AG04449 (cell line): ENCODE results near the gene MATCAP1.

Experiments used
- CTCF ChIA-PET: fragments of 350-600 bp; formaldehyde crosslinking; extraction: SDS; loops from one replicate; lab custom pipeline; 2021; ENCODE audit warnings: antibody characterized with exemption; lab: Yijun Ruan, JAX
- POLR2A ChIA-PET: fragments of 400-600, 350-600 bp; formaldehyde crosslinking; extraction: SDS; loops from one replicate; lab custom pipeline; 2020; ENCODE audit warnings: antibody characterized with exemption, inconsistent platforms; lab: Yijun Ruan, JAX
- DNase-seq: peaks from one replicate; pipeline ENCODE4 v3.0.0-alpha.2; 2010; ENCODE audit warnings: low read depth, low spot score
- H3K4me3 ChIP-seq: 2 replicates; pipeline ENCODE4 v1.5.1; 2011; ENCODE audit warnings: low read depth, mild to moderate bottlenecking, control low read depth, low read length
- CTCF ChIP-seq: IDR thresholded peaks from one replicate; pipeline ENCODE4 v1.5.1; 2011; ENCODE audit warnings: mild to moderate bottlenecking, moderate library complexity, low read length, control low read depth, inconsistent platforms; ENCODE audit not compliant: insufficient read depth; ENCODE audit errors: missing control alignments

The MATCAP1 gene

GRCh38 chr16:67215706-67216105, 31.9 kb upstream of the MATCAP1 start:
- ChIA-PET POLR2A (no interaction called here), CTCF (interaction anchor here (10.5 kb wide), 1 partner anchor 19 kb away, joined by 83 read pairs; the partner anchor contains the start of genes E2F4 and ELMO3)
- no peak overlapping the region for H3K4me3 ChIP-seq
- TF ChIP-seq CTCF = no peak
- no peak for DNase-seq

DNA sequence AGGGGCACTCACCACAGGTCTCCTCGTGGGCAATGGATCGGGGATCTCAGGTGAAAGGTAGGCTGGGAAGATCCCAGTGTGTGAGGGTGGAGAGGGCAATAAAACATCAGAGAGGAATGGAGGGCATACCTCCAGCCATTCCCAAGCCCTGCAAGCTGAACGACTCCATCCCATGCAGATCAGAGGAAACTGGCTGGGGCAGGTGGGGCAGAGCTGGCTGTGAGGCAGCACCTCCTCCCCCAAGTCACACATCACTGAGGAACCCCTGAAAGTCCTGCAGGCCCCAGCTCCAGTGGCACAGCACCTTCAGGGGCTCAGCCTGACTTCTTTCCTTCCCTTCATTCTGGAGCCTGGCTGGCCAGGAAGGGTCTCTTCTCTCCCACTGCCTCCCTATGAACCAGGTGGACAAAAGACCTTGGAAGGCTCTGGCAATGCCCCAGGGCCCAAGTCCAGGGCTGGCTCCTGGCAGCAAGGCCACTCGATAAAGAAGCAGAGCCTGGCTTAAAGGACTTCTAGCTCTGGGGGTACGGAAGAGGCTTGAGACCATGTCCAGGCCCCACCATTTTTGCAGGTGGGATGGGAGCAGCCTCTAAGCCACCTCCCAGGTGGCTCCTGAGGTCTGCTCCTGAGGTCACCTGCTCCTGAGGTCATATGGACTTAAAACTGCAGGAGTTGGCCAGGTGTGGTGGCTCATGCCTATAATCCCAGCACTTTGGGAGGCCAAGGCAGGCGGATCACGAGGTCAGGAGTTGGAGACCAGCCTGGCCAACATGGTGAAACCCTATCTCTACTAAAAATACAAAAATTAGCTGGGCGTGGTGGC, 29.6 kb upstream of the MATCAP1 start:
- CTCF ChIA-PET = interaction anchor here (0.6 to 10.5 kb wide), 6 partner anchors 10 to 45 kb away, joined by 3 to 83 read pairs (median 3); partner anchors contain the start of genes E2F4, ELMO3 and TMEM208
- no peak overlapping the region for H3K4me3 ChIP-seq
- no peak for DNase-seq
- no peak for TF ChIP-seq CTCF
- POLR2A ChIA-PET = no interaction called here

GRCh38 chr16:67212766-67213165, 29.0 kb upstream of the MATCAP1 start:
- CTCF ChIA-PET = interaction anchor here (0.6 to 10.5 kb wide), 4 partner anchors 14 to 46 kb away, joined by 3 to 83 read pairs (median 3); partner anchors contain the start of genes E2F4, ELMO3 and TMEM208
- no peak for TF ChIP-seq CTCF
- POLR2A ChIA-PET = no interaction called here
- H3K4me3 ChIP-seq = no peak overlapping the region
- DNase-seq = no peak

GRCh38 chr16:67211674-67212073, 27.9 kb upstream of the MATCAP1 start:
- CTCF ChIA-PET = interaction anchor here (10.5 kb wide), 1 partner anchor 15 kb away, joined by 83 read pairs; the partner anchor contains the start of genes E2F4 and ELMO3
- TF ChIP-seq CTCF = no peak
- POLR2A ChIA-PET = no interaction called here
- no peak for DNase-seq
- H3K4me3 ChIP-seq = no peak overlapping the region

GRCh38 chr16:67210069-67210937, 26.5 kb upstream of the MATCAP1 start:
- ChIA-PET POLR2A (interaction anchor here (0.6 kb wide), 1 partner anchor 13 kb away, joined by 3 read pairs; no protein-coding TSS in a partner anchor), CTCF (interaction anchor here (10.5 kb wide), 1 partner anchor 14 kb away, joined by 83 read pairs; the partner anchor contains the start of genes E2F4 and ELMO3)
- DNase-seq = no peak
- H3K4me3 ChIP-seq = no peak overlapping the region
- TF ChIP-seq CTCF = no peak
